Measurements from ENCODE around the gene OR9A4.
A peak's percentile ranks its signal among the peaks of the same experiment; 100 is the strongest.
"Not testable (repeated sequence)": the region's sequence is repeated elsewhere in the genome, so short reads cannot be mapped to it uniquely, and the experiment has no call there.

Gene OR9A4, protein sequence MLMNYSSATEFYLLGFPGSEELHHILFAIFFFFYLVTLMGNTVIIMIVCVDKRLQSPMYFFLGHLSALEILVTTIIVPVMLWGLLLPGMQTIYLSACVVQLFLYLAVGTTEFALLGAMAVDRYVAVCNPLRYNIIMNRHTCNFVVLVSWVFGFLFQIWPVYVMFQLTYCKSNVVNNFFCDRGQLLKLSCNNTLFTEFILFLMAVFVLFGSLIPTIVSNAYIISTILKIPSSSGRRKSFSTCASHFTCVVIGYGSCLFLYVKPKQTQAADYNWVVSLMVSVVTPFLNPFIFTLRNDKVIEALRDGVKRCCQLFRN

DNA sequence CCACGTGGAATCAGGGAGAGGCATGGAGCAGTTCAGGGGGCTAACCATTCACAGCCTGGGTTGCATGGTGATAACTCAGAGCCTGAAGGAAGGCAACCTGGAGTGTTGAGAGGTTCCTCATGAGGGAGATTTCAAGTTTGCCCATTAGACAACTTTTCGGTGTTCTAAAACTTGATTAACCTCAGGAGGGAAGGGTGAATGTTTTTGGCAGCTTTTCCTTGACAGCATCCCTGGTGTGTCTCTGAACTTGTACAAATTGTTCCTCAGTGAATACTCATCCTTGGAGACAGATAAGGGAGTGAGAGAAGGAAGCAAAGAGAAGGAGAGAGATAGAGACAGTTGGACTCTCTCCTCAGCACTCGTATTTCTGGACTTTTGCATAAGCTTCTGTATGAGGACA lies at the start of gene OR9A4:
TSS of gene OR9A4 (plus strand) at position 301 of the 400 bp plus-strand sequence. CDS start 2,477 bp downstream, outside the sequence.
- no peak for DNase-seq (ENCODE audit: low read depth in 4 of 4, low spot score in 1 of 4)

DNA sequence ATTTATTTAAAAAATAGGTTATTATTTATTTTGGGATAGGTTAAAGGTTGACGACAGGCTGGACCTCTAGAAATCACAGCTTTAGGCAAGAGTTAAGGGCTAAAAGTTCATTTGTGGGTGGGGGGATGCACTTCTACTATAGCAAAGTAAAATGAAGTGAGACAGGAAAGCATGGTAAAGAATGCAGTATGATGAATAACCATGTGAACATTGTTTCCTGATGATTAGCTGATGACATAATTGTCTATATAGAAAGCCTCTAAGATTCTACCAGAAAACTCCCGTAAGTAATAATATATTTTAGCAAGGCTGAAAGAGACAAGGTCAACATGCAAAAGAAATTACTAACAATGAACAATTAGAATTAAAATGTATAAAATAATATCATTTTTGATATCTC lies 49.2 kb upstream of the OR9A4 start:
- DNase-seq (ENCODE audit: low read depth in 4 of 4, low spot score in 1 of 4) = no peak

DNA sequence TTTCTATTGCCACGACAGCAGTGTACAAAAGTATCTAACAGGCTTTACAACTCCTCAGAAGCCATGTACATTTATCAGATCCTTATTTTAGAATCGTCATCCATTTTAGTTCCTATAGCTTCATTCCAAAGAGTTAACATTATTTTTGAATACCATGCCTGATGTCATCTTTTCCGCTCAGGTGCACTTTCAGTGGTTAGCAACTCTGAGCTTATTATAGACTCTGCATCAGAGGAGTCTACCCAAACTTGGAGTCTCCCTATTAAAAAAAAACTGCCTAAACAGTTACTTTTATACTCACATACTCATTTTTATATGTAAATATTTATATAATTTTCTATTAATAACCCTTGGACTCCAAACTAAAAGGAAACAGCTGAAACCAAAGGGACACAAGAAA lies 43.3 kb upstream of the OR9A4 start:
- DNase-seq (ENCODE audit: low read depth in 4 of 4, low spot score in 1 of 4) = no peak

DNA sequence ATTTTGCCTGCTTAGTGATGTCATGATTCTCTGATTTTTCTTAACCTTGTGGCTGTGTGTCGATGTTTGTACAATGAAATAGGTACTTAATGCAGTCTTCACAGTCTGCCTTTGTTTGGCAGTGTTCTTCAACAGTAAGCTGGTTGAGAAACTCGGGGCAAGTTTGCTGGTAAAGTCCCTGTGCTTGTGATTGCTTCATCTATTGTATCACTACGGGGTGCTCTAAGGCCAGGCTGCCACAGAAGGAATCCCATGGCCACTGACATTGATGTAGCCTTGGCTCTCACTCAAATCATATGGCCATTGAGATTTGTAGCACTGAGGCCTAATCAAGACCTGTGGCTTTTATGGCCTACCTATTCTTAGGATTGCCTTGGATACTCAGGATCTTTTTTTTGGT lies 41.4 kb upstream of the OR9A4 start:
- no peak for DNase-seq (ENCODE audit: low read depth in 4 of 4, low spot score in 1 of 4)

DNA sequence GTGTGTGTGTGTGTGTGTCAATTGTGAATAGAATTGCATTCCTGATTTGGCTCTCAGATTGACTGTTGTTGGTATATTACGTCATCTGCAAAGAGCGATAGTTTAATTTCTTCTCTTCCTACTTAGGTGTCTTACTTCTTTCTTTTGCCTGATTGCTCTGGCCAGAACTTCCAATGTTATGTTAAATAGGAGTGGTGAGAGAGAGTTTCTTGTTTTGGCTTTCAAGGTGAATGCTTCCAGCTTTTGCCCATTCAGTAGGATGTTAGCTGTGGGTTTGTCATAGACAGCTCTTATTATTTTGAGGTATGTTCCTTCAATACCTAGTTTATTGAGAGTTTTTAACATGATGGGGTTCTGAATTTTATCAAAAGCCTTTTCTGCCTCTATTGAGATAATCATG lies 40.7 kb upstream of the OR9A4 start:
- no peak for DNase-seq (ENCODE audit: low read depth in 4 of 4, low spot score in 1 of 4)

DNA sequence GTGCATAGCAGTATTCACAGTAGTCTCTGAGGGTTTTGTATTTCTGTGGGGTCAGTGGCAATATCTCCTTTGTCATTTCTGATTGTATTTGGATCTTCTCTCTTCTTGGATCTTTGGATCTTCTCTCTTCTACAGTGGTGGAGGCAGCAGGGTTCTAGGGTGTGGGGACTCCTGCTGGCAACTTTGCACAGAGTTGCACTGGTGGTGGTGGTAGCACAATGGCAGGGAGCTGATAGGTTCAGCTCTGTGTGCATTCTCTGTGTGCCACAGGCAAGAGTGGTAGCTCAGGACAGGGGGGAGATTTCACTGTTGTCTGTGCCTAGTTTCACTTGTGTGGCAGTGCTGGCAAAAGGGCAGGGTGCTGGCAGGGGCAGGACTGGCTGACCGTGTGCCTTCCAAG lies 39.8 kb upstream of the OR9A4 start:
- DNase-seq (ENCODE audit: low read depth in 4 of 4, low spot score in 1 of 4) = no peak

DNA sequence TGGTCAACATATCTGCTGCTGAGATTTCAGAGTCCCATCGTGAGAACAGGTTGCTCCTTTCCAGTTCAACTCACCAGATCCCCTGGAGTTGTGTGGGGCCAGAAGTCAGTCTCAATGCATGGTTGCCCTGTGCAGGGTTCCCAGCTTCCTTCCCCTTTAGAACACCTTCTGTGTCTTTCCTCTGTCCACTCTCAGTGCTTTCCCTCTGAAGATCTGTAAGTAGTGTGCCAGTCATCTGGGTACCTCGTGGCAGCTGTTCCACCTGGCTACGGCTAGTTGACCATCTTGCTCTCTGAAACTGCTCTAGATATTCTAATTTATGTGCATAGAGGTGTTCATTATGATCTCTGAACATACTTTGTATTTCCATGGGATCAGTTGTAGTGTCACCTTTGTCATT lies 38.8 kb upstream of the OR9A4 start:
- no peak for DNase-seq (ENCODE audit: low read depth in 4 of 4, low spot score in 1 of 4)

DNA sequence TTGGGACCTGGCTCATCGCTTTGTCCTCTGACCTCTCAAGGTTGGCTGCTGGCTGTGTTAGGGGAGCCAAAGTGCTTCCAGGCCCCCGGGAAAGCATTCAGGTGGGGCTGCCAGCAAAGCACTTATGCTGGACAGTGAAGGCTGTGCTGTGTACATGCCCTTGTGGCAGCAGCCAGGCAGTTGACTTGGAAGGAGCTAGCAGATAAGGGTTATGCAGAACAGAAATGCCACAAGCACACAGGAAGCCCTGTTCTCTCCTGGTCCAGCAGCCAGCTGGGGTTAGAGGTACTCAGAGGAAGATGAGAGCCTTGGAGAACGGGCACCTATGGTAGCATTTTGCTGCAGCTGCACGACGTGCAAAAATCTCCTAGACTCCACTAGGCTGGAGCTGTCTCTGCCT lies 35.2 kb upstream of the OR9A4 start:
- DNase-seq (ENCODE audit: low read depth in 4 of 4, low spot score in 1 of 4) = no peak

DNA sequence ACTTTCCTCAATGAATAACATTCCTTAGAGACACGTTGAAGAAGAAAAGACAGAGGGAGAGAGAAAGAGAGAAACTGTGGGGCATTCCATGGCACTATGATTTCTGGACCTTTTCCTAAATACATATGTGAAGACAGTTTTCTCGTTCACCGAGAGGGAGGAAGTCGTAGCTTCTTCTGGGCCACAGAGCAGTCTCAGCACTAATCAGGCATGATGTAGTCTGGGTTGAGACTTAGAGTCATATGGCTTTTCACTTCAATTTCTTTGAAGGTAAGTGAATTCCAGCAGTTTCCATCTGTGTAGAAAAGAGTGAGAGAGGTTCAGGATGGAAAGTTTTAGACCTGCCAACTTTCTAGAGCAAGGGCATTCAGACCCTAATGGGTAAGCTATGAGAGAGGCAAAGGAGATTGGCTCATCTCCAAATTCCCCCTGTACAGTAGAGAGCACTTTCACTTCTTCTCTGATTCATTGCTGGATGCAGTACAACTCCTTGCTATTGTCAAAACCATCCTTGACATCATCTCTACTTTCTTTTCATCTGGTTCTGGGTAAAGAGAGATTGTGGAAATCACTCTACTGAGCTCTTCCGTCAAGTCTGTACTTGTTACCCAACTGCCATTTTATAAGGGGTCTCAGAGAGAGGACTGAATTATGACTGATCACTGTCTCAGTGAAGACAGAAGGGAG lies 31.5 kb upstream of the OR9A4 start:
- no peak for DNase-seq (ENCODE audit: low read depth in 4 of 4, low spot score in 1 of 4)

DNA sequence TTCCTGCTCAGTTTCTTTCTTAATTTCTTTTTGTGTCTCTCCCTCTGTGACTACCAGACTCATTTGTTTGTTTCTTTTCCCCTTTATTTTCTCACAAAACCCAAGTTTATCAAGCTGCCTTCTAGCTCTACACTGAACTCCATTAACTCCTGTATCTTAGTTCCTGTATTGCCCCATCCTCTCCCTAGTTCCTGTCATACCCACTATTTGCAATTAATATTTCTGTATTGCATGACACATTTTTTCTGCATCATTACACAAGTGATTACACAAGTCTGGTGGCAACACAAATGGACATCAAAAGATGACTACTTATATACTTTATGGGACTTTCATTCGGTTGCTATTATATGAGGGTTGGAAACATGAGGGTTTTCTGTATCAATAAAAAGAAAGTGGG lies 26.9 kb upstream of the OR9A4 start:
- no peak for DNase-seq (ENCODE audit: low read depth in 4 of 4, low spot score in 1 of 4)

DNA sequence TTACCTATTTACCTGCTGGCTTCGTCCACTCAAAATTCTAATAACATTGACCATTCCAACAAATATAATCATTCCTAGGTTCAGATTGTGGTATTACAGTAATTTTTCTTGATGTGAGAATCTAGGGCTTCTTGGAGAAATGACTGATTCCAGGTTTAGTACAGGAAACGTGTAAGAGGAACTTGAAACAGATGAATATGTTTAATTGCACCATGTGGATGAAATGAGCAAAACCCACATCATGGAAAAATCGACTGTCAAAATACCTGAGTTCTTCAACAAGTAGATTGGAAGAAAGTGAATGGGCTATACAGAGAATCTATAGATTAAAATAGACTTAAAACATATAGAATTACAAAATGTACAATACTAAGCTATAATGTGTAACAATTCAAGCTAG lies 24.9 kb upstream of the OR9A4 start:
- no peak for DNase-seq (ENCODE audit: low read depth in 4 of 4, low spot score in 1 of 4)

DNA sequence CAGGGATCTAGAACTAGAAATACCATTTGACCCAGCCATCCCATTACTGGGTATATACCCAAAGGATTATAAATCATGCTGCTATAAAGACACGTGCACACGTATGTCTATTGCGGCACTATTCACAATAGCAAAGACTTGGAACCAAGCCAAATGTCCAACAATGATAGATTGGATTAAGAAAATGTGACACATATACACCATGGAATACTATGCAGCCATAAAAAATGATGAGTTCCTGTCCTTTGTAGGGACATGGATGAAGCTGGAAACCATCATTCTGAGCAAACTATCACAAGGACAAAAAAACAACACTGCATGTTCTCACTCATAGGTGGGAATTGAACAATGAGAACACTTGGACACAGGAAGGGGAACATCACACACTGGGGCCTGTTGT lies 16.8 kb upstream of the OR9A4 start:
- not testable (repeated sequence) for DNase-seq (ENCODE audit: low read depth in 4 of 4, low spot score in 1 of 4)

DNA sequence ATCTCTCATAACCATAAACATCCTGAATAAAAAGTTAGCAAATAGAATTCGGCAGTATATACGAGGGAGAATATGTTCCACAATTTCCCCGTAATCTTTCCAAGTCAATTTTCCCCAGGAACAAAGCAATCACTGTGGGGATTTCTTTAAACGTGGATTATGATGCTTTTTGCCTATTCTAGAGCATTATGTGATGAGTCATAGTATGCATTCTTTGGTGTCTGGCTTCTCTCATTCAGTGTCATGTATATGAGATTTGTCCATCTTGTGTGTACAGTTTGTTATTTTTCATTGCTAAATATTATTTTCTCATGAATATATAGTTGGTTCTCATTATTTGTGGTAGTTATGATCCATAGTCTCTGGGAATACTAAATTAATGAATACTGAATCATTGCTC lies 9.9 kb upstream of the OR9A4 start:
- no peak for DNase-seq (ENCODE audit: low read depth in 4 of 4, low spot score in 1 of 4)

DNA sequence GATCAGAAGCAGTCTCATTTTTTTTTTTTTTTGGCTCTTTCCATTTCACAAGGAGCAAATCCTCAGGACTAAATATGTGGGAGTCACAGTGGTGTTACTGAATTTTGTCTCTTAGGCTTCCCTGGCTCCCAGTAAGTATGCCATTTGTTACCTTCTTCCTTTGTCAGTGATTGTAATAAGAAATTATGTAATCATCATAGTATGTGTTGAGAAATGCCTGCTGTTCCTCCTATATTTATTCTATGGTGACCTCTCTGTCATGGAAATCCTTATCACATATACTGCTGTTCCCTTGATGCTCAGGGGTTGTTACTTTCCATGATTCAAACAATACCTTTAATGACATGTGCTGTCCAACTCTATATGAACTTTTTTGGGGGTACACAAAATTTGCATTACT lies 4.8 kb upstream of the OR9A4 start:
- no peak for DNase-seq (ENCODE audit: low read depth in 4 of 4, low spot score in 1 of 4)

DNA sequence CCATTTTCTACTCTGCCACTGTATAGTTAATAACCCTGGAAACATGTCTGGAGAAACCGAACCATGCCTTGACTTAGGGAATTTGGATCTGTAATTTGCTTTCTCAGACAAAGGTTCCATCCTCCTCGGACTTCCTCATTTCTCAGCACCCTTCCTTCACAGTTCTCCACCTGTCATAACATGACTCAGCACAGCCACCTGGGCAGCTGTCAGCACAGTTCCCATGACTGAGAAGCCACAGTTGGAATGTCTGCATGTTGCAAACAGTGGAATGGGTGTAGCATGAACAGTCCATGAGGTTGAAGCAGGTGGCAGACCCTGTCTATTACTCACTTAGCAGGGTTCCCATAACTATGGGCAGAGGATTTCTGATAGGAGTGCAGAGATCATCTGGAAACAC lies 634 bp upstream of the OR9A4 start:
- DNase-seq (ENCODE audit: low read depth in 4 of 4, low spot score in 1 of 4) = no peak

DNA sequence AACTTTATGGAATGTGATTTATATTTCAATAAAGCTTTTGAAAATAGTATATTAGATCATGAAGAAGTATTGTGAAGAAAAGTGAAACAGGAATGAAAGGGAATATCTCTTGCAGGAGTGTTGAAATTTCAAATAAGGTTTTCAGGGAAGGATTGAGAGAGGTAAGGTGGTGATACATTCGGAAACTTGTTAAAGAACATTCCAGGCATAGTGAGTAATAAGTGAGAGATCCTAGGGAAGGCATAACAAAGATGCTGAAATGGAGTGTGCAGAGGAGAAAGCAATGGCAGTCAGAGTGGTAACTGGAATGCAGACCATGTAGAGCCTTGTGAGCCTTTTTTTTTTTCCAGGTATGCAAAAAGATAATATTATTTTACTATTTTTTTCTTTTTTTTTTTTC lies 4.1 kb downstream of the OR9A4 start:
- no peak for DNase-seq (ENCODE audit: low read depth in 4 of 4, low spot score in 1 of 4)

DNA sequence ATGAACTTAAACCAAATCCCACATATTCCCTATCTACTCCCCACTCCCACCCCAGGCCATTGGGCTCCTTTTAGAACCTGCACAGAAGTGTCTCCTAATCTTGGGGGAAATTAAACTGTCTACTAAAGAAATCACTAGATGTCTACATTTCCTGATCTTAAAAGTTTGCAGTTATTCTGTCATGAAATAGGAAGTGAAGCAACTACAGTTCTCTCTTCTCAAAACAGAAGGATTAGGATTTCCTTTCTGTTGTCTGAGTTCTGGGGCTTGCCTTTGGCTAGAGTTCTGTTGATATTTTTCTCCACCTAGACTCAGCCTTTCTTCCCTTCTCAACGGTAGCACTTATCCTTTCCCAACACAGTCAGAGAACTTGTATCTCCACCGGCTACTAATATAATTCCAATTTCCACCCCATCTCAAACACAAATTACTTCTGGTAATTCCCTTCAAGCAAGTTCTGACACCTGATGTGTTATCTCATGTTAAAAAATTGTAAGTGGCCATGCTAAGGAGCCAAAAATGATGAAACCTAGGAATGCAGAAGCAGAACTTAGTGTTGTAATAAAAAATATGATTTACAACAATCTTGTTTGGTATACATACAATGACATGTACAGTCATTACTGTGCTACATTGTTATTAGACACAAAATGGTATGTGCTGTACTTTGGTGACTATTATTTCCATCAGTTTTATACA lies 12.1 kb downstream of the OR9A4 start:
- DNase-seq (ENCODE audit: low read depth in 4 of 4, low spot score in 1 of 4) = no peak

DNA sequence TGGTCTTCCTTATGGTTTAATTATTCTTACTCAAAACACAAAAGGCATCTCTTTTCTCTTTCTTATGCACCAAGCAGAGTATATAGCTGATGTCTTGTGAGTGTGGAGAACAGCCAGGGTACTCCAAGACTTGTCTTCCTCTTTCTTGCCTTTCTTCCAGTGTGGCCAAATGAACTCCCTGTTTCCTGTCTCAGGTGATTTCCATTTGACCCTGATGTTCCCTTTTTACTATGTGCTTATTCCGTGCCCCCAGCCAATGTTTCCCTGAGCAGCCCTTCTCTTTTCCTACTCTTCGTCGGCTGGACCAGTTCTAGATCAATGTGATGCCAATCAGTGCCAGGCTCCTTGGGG lies 12.6 kb downstream of the OR9A4 start:
- DNase-seq (ENCODE audit: low read depth in 4 of 4, low spot score in 1 of 4) = no peak

DNA sequence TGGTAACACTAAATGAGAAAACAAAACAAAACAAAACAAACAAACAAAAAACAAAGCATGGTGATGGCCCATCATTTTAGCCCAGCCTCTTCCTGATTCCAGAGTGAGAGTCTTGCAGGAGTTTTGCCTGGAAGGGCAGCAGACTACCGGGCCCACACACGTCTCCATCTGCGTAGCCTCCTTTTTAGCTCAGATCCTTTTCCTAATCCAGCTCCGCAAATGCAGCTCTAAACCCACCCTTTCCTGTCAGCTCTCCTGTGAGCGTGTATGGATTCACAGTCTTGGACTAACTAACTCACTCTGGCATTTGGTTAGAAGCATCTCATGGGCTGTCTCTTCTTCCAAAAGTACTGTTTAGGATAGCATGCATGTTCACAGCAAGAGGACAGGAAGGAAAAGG lies 14.0 kb downstream of the OR9A4 start:
- no peak for DNase-seq (ENCODE audit: low read depth in 4 of 4, low spot score in 1 of 4)

DNA sequence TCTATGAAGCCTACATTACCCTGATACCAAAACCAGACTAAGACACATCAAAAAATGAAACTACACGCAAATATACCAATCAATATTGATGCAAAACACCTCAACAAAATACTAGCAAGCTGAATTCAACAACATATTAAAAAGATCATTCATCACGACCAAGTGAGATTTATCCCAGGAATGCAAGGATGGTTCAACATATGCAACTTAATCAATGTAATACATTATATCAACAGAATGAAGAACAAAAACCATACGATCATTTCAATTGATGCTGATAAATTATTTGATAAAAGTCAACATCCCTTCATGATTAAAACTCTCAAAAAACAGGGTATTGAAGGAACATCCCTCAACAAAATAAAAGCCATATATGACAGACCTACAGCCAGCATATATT lies 24.9 kb downstream of the OR9A4 start:
- DNase-seq (ENCODE audit: low read depth in 4 of 4, low spot score in 1 of 4) = no peak

DNA sequence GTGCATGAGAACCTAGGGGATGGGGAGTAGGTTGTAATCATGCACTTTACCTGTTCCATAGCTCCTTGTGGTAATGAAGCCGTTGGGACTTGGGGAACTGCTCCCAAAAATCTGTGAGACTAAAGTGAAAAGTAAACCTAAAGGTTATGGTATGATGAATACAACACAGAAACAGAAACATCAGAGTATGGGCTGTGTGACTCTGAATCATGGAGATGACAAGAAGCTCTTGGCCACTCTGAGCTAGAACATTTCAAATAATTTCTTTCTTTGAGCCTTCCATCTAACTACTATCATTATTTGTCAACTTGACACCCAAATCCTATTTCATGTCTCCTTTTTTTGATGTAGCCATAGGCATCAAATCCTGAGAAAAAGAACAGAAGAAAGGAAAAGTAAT lies 27.6 kb downstream of the OR9A4 start:
- no peak for DNase-seq (ENCODE audit: low read depth in 4 of 4, low spot score in 1 of 4)

DNA sequence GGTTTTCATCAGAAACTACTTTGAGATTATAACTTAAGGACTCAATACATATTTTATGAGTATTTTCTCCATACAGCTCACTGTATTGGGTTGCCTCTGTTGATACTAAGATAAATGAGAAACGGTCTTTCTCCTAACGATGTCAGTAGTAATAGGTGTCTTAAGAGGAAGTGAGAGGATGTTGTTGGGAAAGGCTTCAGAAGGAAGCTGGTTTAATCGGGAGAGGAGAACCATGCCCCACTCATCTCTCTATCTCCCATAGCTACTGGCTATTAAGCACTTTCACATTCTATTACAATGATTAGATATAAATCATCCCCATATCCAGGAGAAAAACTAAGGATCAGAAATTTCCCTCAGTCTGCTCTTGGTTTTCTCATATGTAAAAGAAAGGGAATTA lies 28.6 kb downstream of the OR9A4 start:
- no peak for DNase-seq (ENCODE audit: low read depth in 4 of 4, low spot score in 1 of 4)

DNA sequence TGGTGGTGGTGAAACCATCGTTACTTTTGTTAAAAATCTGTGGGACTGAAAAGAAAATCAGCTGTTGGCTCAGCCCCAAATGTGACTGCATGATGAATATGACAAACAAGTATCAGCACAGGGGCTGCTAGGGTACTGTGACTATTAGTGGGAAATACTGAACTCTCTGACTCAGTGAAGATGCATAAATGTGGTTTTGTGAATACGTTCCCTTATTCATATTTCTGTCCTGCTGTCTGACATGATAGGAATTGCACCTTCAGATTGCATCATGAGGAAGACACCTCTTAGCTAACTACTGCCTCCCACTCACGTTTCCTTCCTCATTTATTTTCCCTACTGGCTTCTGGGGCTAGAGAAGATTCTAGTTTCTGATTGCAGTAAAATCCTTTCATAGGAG lies 29.2 kb downstream of the OR9A4 start:
- DNase-seq (ENCODE audit: low read depth in 4 of 4, low spot score in 1 of 4) = peak in 1 of 4 experiments; percentile 4

Measured in stimulated activated CD4-positive, alpha-beta T cell treated with anti-CD3 and anti-CD28 coated beads, Interleukin-1b, Interleukin-23, amount 100 ng/mL, for 24 hours (primary cell).